ENCODE data around the gene SUGCT. TPM values are rescaled to one million over a fixed set of nuclear protein-coding genes. Genes with fewer than 3 reads are reported as not detected.

The SUGCT gene
- total and polyA plus RNA-seq, 8 donors: 2.0 to 4.2 (median 2.9) TPM

DNA sequence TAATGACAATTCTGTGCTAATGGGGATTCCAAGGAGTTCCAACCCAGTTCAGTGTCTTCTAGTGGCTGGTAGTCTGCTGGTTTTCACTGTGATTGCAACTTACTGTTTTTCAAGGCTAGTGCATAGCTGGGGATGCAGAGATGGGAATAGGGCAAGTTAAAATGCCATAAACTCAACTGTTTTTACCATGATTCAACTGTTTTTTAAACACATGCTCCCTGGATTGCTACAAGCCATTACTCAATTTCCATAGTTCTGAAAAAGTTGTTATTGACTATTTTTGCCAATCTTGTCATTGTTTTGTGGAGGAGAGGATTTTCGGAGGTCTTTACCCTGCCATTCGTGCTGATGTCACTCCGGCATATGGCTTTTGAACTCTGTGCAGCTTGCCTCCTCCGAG is 245.3 kb downstream of the SUGCT start:
- no peak overlapping the region for H3K27ac ChIP-seq
- no peak overlapping the region for H3K4me3 ChIP-seq
- no peaks in the 10 kb centered on the region for H3K27me3 ChIP-seq
- no peaks in the 10 kb centered on the region for H3K36me3 ChIP-seq
- ATAC-seq: no peak
- DNase-seq: no peak
- no peaks in the 10 kb centered on the region for H3K4me1 ChIP-seq
- intact Hi-C loops (cut with DNase I): no loop called here
- TF ChIP-seq, protein P1, sequence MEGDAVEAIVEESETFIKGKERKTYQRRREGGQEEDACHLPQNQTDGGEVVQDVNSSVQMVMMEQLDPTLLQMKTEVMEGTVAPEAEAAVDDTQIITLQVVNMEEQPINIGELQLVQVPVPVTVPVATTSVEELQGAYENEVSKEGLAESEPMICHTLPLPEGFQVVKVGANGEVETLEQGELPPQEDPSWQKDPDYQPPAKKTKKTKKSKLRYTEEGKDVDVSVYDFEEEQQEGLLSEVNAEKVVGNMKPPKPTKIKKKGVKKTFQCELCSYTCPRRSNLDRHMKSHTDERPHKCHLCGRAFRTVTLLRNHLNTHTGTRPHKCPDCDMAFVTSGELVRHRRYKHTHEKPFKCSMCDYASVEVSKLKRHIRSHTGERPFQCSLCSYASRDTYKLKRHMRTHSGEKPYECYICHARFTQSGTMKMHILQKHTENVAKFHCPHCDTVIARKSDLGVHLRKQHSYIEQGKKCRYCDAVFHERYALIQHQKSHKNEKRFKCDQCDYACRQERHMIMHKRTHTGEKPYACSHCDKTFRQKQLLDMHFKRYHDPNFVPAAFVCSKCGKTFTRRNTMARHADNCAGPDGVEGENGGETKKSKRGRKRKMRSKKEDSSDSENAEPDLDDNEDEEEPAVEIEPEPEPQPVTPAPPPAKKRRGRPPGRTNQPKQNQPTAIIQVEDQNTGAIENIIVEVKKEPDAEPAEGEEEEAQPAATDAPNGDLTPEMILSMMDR (IDR thresholded peaks at IDR 0.05): no peak
- H3K9me3 ChIP-seq: peaks cover 0 to 19% of the 10 kb centered on the region in 2 donors

DNA sequence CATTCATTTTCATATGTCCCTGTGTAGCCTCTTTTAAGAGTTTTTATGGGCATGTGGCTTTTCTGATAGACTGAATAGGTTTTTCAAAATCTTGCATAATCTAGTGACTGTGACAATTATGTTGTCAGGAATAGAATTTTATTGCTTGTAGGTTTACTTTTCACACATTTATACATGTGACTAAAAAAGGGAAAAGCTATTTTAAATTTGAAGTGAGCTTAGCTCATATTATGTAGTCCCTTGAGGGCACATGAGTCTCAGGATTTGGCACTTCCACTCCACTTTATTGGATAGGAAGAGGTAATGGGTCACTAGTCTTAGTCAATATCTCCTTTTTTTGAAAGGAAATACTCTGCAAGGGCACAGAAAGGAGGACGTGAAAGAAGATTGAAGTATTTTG is 247.3 kb downstream of the SUGCT start:
- DNase-seq (no peak), ATAC-seq (no peak)
- intact Hi-C loops (cut with DNase I): no loop called here
- H3K27ac ChIP-seq: no peak overlapping the region
- H3K27me3 ChIP-seq: no peaks in the 10 kb centered on the region
- H3K36me3 ChIP-seq: no peaks in the 10 kb centered on the region
- H3K9me3 ChIP-seq: peaks cover 0 to 19% of the 10 kb centered on the region in 2 donors
- H3K4me3 ChIP-seq: no peak overlapping the region
- TF ChIP-seq, protein P1 (IDR thresholded peaks at IDR 0.05): no peak
- no peaks in the 10 kb centered on the region for H3K4me1 ChIP-seq

DNA sequence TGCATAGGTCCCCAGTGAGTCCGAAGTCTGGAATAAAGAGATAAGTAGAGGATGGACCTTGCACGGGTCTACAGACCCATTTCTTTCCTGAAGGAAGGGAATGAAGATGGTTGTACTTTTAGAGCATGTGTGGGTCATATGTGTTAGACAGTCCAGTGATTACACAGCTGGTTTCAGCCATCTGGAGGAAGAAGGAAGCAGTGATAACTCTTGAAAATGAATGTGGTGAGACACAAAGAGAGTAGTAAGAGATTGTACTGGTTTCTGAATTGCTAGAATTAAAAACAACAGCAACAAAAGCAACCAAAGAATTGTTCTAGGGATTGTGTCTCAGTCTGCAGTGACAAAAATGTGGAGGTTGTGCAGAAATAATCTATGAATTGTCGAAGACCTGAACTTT is 258.9 kb downstream of the SUGCT start:
- intact Hi-C loops (cut with DNase I): no loop called here
- Histone ChIP-seq H3K4me1 (no peaks in the 10 kb centered on the region), H3K9me3 (no peaks in the 10 kb centered on the region), H3K27ac (no peak overlapping the region), H3K4me3 (no peak overlapping the region), H3K36me3 (no peaks in the 10 kb centered on the region), H3K27me3 (no peaks in the 10 kb centered on the region)
- ATAC-seq: no peak
- TF ChIP-seq, protein P1 (IDR thresholded peaks at IDR 0.05): no peak
- DNase-seq: no peak

DNA sequence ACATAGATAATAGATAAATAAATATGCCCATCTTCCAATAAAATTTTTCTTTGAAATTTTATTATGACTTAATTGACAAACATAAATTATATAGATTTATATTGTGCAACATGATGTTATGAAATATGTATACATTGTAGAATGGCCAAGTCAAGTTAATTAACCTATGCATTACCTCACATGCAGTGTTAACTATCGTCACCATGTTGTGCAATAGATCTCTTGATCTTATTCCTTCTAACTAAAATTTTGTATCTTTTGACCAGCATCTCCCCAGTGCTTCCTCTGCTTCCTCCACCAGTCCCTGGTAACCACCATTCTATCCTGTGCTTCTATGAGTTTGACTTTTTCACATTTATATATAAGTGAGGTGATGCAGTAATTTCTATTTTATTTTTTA is 259.6 kb downstream of the SUGCT start:
- ATAC-seq (no peak), DNase-seq (no peak)
- no peak overlapping the region for H3K4me3 ChIP-seq
- intact Hi-C loops (cut with DNase I): no loop called here
- no peaks in the 10 kb centered on the region for H3K9me3 ChIP-seq
- TF ChIP-seq, protein P1 (IDR thresholded peaks at IDR 0.05): no peak
- H3K27ac ChIP-seq: no peak overlapping the region
- H3K36me3 ChIP-seq: no peaks in the 10 kb centered on the region
- no peaks in the 10 kb centered on the region for H3K27me3 ChIP-seq
- no peaks in the 10 kb centered on the region for H3K4me1 ChIP-seq

DNA sequence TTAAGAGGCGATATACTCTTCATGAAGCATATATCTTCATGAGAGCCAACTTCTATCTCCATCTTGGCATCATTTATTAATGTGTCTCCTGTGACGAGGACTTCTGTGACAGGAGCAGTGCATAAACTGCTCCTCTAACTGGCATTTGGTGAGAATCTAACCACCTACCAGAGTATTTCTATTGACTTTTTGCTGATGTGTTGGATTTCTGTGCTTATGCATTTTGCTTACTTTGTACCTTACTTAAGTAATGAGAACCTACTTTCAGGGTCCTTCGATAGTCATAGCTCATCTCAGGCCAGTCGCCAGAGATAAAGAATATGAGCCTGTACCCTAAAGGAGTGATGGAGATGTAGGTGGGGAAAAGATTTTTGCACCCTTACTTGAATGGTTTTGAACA is 265.7 kb downstream of the SUGCT start:
- H3K4me1 ChIP-seq: no peaks in the 10 kb centered on the region
- no peak for ATAC-seq
- DNase-seq: no peak
- H3K4me3 ChIP-seq: no peak overlapping the region
- intact Hi-C loops (cut with DNase I): no loop called here
- no peak overlapping the region for H3K27ac ChIP-seq
- TF ChIP-seq, protein P1 (IDR thresholded peaks at IDR 0.05): no peak
- H3K9me3 ChIP-seq: no peaks in the 10 kb centered on the region
- H3K36me3 ChIP-seq: no peaks in the 10 kb centered on the region
- no peaks in the 10 kb centered on the region for H3K27me3 ChIP-seq

All from left lung (tissue), 10 donors.